ENCODE measurements around the gene NMRK2.

- TF ChIP-seq POLR2A (IDR thresholded peaks at IDR 0.05; ENCODE audit: low read depth, low read length) (no peak), SPI1 (IDR thresholded peaks at IDR 0.05; ENCODE audit: low read depth, low read length) (no peak), POLR2AphosphoS5 (IDR thresholded peaks at IDR 0.05; ENCODE audit: low read depth, low read length) (no peak), TAF1 (IDR thresholded peaks at IDR 0.05; ENCODE audit: low read depth, low read length) (no peak)
Measured at GRCh38 chr19:3954107-3954506, 21.2 kb downstream of the NMRK2 start.

Data from GM12891 (cell line).